Measurements from ENCODE around the gene KIAA0232.
A peak's percentile ranks its signal among the peaks of the same experiment; 100 is the strongest.

KIAA0232 gene

GRCh38 chr4:6782147-6782845 lies at the start of gene KIAA0232:
Gene KIAA0232, plus strand, starts transcription at chr4:6782727. Its CDS starts 41,727 bp downstream, at chr4:6824454.
- DNase-seq, result peak; percentile 96

GRCh38 chr4:6733358-6734164 lies 49.0 kb upstream of the KIAA0232 start:
- DNase-seq, result no peak

GRCh38 chr4:6734165-6734786 lies 48.3 kb upstream of the KIAA0232 start:
- no peak for DNase-seq

GRCh38 chr4:6739920-6740319 lies 42.6 kb upstream of the KIAA0232 start:
- no peak for DNase-seq

- DNase-seq, result no peak
Observed at GRCh38 chr4:6740347-6740746, 42.2 kb upstream of the KIAA0232 start.

GRCh38 chr4:6742507-6742906 lies 40.0 kb upstream of the KIAA0232 start:
- DNase-seq, result no peak

GRCh38 chr4:6742989-6743388 lies 39.5 kb upstream of the KIAA0232 start:
- DNase-seq, result no peak

GRCh38 chr4:6746721-6747293 lies 35.7 kb upstream of the KIAA0232 start:
- no peak for DNase-seq

- no peak for DNase-seq
Observed at GRCh38 chr4:6747294-6748051, 35.1 kb upstream of the KIAA0232 start.

GRCh38 chr4:6748286-6748685 lies 34.2 kb upstream of the KIAA0232 start:
- no peak for DNase-seq

- peak; percentile 59 for DNase-seq
Observed at GRCh38 chr4:6749340-6750171, 33.0 kb upstream of the KIAA0232 start.

GRCh38 chr4:6750286-6751221 lies 32.0 kb upstream of the KIAA0232 start:
- DNase-seq, result no peak

- DNase-seq, result no peak
Observed at GRCh38 chr4:6751611-6752485, 30.7 kb upstream of the KIAA0232 start.

- DNase-seq, result peak; percentile 35
Observed at GRCh38 chr4:6752486-6752829, 30.1 kb upstream of the KIAA0232 start.

- DNase-seq, result no peak
Observed at GRCh38 chr4:6753103-6753560, 29.4 kb upstream of the KIAA0232 start.

GRCh38 chr4:6753891-6754290 lies 28.6 kb upstream of the KIAA0232 start:
- DNase-seq, result no peak

GRCh38 chr4:6754481-6755087 lies 27.9 kb upstream of the KIAA0232 start:
- no peak for DNase-seq

- DNase-seq, result no peak
Observed at GRCh38 chr4:6755088-6755753, 27.3 kb upstream of the KIAA0232 start.
